Transverse colon (tissue), 4 donors: ENCODE data around the gene IL4I1. TPM values are rescaled to one million over a fixed set of nuclear protein-coding genes. Genes with fewer than 3 reads are reported as not detected.

Source experiments
- DNase-seq: peaks from one replicate; pipeline ENCODE4 v3.0.0-alpha.2; 2019
- H3K27ac ChIP-seq, 4 donors: fragments of 200-600 bp; sonication (generic); 2 replicates each; pipeline ENCODE4 v1.5.1; 2016 to 2018; ENCODE audit warnings: inconsistent platforms in 4 of 4
- H3K27me3 ChIP-seq: fragments of 200-600 bp; sonication (generic); 2 replicates; pipeline ENCODE4 v1.5.1; 2017; ENCODE audit warnings: inconsistent platforms
- H3K36me3 ChIP-seq, 4 donors: fragments of 200-600 bp; sonication (generic); 2 replicates each; pipeline ENCODE4 v1.5.1; 2017 to 2019; ENCODE audit warnings: inconsistent platforms in 4 of 4
- H3K4me1 ChIP-seq, 4 donors: fragments of 200-600 bp; sonication (generic); 2 replicates each; pipeline ENCODE4 v1.5.1; 2017 to 2020; ENCODE audit warnings: inconsistent platforms in 4 of 4
- H3K4me3 ChIP-seq, 4 donors: fragments of 200-600 bp; sonication (generic); 1 replicate in 1 of 4; 2 replicates in 3 of 4; pipeline versions ENCODE4 v1.5.1 to v1.6.1; 2017 to 2019; ENCODE audit warnings: inconsistent platforms in 4 of 4
- H3K9me3 ChIP-seq, 2 donors: fragments of 200-600 bp; sonication (generic); 2 replicates each; pipeline ENCODE4 v1.5.1; 2017 to 2019; ENCODE audit warnings: inconsistent platforms in 2 of 2
- CTCF ChIP-seq, 5 experiments: fragments of 200-600 bp in 3 of 5; fragments of 450-650 bp in 2 of 5; sonication (generic) in 3 of 5; IDR thresholded peaks; 1 replicate in 2 of 5; 2 replicates in 3 of 5; pipeline ENCODE4 v1.5.1; 2016 to 2017; ENCODE audit warnings: antibody characterized with exemption in 5 of 5, inconsistent platforms in 3 of 5, mild to moderate bottlenecking in 2 of 5, moderate library complexity in 1 of 5
- EP300 ChIP-seq: sonication (generic); formaldehyde crosslinking; IDR thresholded peaks from one replicate; pipeline ENCODE4 v1.6.1; 2017; ENCODE audit warnings: antibody characterized with exemption, low read depth
- POLR2A ChIP-seq: fragments of 450-650 bp; IDR thresholded peaks from one replicate; pipeline ENCODE4 v1.6.1; 2016; ENCODE audit warnings: antibody characterized with exemption, mild to moderate bottlenecking, moderate library complexity
- POLR2AphosphoS5 ChIP-seq, 3 donors: sonication (generic); formaldehyde crosslinking; IDR thresholded peaks; one replicate each; pipeline ENCODE4 v1.6.1; 2016; ENCODE audit warnings: antibody characterized with exemption in 3 of 3
- WGBS, 2 donors: methylation state at CpG; one replicate each; pipeline ENCODE4 v1.1.5; 2018; ENCODE audit warnings: low coverage in 1 of 2; 5-methylcytosine and 5-hydroxymethylcytosine counted together
- in situ Hi-C, 4 donors: fragments of 200-750 bp; cut with MboI; loops; one replicate each; pipeline versions ENCODE4 v1.15.0 to v1.15.1; 2017; ENCODE audit warnings: low sequenced_read_pairs in 3 of 4, low pct_ligation_motif_present in 1 of 4, low pct_unique_long_range_greater_than_20kb in 1 of 4
- intact Hi-C: fragments of 100-400 bp; cut with DNase I; formaldehyde crosslinking; loops from one replicate; pipeline ENCODE4 v1.15.1; 2023; ENCODE audit warnings: low total_unique reads
- total RNA-seq, 4 donors: library from RNA; depleted of rRNA; stranded (reverse); fragments of >200 nt; gene quantifications; one replicate each; pipeline ENCODE4 v1.1.0, GENCODE V29; 2016

The IL4I1 gene
- total RNA-seq, 4 donors from 2014 or later: 2.1 TPM; not detected in 3

- WGBS, 2 donors: 88 to 100% methylated on average over 2 to 10 of the region's 10 CpGs
- intact Hi-C loops: no loop called here
These were observed 17.0 kb upstream of the IL4I1 start for GRCh38 chr19:49913720-49914119.

GRCh38 chr19:49912965-49913685 lies 16.4 kb upstream of the IL4I1 start:
- no peaks in the 10 kb centered on the region for H3K27me3 ChIP-seq
- H3K4me1 ChIP-seq: peaks cover 0 to 14% (median 3%) of the 10 kb centered on the region in 4 donors
- intact Hi-C loops: no loop called here
- peaks cover 0 to 10% (median 4%) of the 10 kb centered on the region in 4 donors for H3K36me3 ChIP-seq
- no peak overlapping the region for H3K4me3 ChIP-seq
- no peak overlapping the region for H3K27ac ChIP-seq
- DNase-seq: no peak
- 79 to 90% methylated on average over 2 to 20 of the region's 21 CpGs for WGBS, 2 donors
- in situ Hi-C loops: no loop called here
- no peaks in the 10 kb centered on the region for H3K9me3 ChIP-seq
- TF ChIP-seq CTCF (IDR thresholded peaks at IDR 0.05) (no peak), EP300 (no peak), POLR2AphosphoS5 (IDR thresholded peaks at IDR 0.05) (no peak)

More at GRCh38 chr19:49913720-49914119, 17.0 kb upstream of the IL4I1 start:
- no peak for DNase-seq
- Histone ChIP-seq H3K36me3 (peaks cover 0 to 4% (median under 1%) of the 10 kb centered on the region in 4 donors), H3K27me3 (no peaks in the 10 kb centered on the region), H3K4me3 (no peak overlapping the region), H3K9me3 (no peaks in the 10 kb centered on the region), H3K27ac (no peak overlapping the region), H3K4me1 (peaks cover 0 to 14% (median 3%) of the 10 kb centered on the region in 4 donors)
- in situ Hi-C loops: no loop called here
- no peak for TF ChIP-seq POLR2A
- TF ChIP-seq CTCF (IDR thresholded peaks at IDR 0.05): no peak
- TF ChIP-seq POLR2AphosphoS5 (IDR thresholded peaks at IDR 0.05): no peak
- no peak for TF ChIP-seq EP300

- no peak for TF ChIP-seq EP300
- TF ChIP-seq POLR2AphosphoS5 (IDR thresholded peaks at IDR 0.05): no peak
- TF ChIP-seq POLR2A: no peak
- no peak for TF ChIP-seq CTCF (IDR thresholded peaks at IDR 0.05)
- Histone ChIP-seq H3K36me3 (peaks cover 0 to 16% (median 6%) of the 10 kb centered on the region in 4 donors), H3K4me3 (no peak overlapping the region), H3K27ac (peak overlapping the region in 1 of 4 donors; percentile 11), H3K9me3 (no peaks in the 10 kb centered on the region), H3K4me1 (peaks cover 0 to 14% (median 3%) of the 10 kb centered on the region in 4 donors), H3K27me3 (no peaks in the 10 kb centered on the region)
- WGBS, 2 donors: 17 to 66% methylated on average over 1 to 9 of the region's 9 CpGs
- DNase-seq: no peak
- intact Hi-C loops (no loop called here), in situ Hi-C loops (no loop called here)
These were observed 14.9 kb upstream of the IL4I1 start for GRCh38 chr19:49911381-49912145.

- Histone ChIP-seq H3K4me3 (no peak overlapping the region), H3K9me3 (no peaks in the 10 kb centered on the region), H3K27ac (no peak overlapping the region), H3K36me3 (peaks cover 0 to 16% (median 6%) of the 10 kb centered on the region in 4 donors), H3K4me1 (peaks cover 0 to 14% (median 3%) of the 10 kb centered on the region in 4 donors), H3K27me3 (no peaks in the 10 kb centered on the region)
- in situ Hi-C loops: no loop called here
- TF ChIP-seq CTCF (IDR thresholded peaks at IDR 0.05) (no peak), POLR2AphosphoS5 (IDR thresholded peaks at IDR 0.05) (no peak), POLR2A (no peak), EP300 (no peak)
- 91% methylated on average over 5 of the region's 5 CpGs; no CpG with 5 or more reads in 1 of the 2 donors for WGBS, 2 donors
- intact Hi-C loops: no loop called here
- no peak for DNase-seq
These were observed 13.5 kb upstream of the IL4I1 start for GRCh38 chr19:49910179-49910578.
